IPS DF 19.7 (cell line): ENCODE data around the gene MBD3L2.
"Not testable (repeated sequence)": the region's sequence is repeated elsewhere in the genome, so short reads cannot be mapped to it uniquely, and the experiment has no call there.

Source experiments
- DNase-seq: peaks from one replicate; pipeline ENCODE4 v3.0.0-alpha.2; 2013; ENCODE audit warnings: low read depth, low spot score

The MBD3L2 gene

DNA sequence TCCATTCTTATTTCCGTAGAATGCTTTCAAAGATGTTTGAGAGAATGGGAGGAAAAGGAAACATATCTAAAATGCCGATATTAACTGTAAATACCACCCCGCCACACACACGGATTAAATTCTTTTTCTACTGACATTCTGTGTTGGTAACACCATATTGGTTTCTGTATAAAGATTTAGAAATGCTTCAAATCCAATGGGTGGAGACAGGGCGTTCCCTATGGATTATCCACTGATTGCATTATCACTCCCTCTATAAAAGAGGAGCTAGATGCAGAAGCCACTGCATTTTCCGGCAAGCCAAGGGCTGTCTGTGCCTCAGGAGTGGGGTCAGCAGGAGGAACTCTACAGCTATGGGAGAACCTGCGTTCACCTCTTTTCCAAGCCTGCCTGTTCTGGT is at the start of gene MBD3L2:
MBD3L2 (plus strand) TSS at position 301 of the 400 bp plus-strand sequence; CDS start at position 354, 53 bp downstream.
- not testable (repeated sequence) for DNase-seq

DNA sequence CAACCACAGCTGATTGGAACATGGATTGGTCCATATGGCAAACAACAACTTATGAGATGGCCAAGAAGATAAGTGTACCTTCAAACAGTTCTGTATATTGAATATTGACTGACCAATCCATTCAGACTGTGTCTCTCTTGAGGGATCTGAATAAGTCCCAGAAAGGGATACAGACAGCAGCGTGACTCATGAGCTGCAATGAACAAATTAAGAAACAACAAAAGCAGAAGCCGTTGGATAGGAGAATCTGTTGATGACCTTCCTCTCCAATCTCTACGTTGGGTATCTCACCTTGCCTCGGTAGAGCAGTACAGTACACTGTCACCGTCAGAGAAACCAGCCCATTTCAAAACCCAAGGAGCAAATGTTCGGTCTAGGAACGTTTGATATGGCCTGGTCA is 49.2 kb upstream of the MBD3L2 start:
- DNase-seq = no peak

DNA sequence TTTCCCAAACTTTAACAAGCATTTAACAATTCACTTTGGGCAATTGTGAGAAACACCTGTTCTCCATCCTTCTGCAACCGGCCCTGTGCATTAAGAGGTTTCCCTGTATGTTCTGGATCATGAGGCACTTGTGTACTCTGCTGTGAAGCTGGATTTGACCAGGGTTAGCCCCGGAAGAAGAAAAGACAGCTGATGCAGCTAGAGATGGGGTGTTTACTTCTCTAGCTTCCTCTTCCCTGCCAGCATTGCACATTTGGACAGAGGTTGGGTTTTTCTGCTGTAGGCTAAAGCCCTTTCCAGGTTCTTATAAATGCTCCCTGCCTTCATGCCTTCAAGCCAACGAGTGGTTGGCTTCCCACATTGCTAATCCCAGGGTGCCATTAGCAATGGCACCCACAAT is 48.8 kb upstream of the MBD3L2 start:
- DNase-seq = no peak

DNA sequence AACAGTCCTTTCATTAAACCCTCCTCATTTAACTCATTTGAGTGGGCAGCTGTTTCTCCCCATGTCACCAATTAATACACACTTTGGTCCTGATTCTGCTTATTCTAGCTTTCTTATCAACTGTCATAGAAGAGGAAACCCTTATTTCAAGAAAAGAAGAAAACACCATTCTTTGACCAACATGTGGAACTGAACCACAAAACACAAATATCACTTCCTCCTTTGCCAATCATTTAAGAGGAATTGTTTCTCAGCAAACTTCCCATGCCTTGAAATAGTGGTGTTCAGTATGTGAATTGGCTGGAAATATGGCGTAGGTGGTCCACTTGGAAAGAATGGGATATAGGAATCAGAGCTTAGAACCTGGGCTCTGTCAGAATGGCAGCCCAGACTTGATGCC is 48.3 kb upstream of the MBD3L2 start:
- no peak for DNase-seq

DNA sequence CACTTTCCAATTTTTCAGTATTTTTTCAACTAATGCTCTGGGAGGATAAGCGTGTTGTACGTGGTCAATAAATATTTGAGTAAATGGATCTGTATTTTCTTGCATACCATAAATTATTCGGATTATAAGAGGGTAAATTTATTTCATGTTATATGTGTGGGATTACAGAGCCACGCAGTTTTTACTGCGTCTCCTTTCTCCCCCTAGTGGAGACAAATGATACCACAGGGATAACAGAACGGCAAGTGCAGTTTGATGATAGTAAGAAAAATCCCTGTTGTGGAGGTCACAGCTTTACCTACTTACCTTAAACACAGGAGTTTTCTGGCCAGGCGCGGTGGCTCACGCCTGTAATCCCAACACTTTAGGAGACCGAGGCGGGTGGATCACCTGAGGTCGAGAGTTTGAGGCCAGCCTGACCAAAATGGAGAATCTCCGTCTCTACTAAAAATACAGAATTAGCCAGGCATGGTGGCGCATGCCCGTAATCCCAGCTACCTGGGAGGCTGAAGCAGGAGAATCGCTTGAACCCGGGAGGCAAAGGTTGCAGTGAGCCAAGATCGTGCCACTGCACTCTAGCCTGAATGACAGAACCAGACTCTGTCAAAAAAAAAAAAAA is 44.7 kb upstream of the MBD3L2 start:
- DNase-seq = no peak

DNA sequence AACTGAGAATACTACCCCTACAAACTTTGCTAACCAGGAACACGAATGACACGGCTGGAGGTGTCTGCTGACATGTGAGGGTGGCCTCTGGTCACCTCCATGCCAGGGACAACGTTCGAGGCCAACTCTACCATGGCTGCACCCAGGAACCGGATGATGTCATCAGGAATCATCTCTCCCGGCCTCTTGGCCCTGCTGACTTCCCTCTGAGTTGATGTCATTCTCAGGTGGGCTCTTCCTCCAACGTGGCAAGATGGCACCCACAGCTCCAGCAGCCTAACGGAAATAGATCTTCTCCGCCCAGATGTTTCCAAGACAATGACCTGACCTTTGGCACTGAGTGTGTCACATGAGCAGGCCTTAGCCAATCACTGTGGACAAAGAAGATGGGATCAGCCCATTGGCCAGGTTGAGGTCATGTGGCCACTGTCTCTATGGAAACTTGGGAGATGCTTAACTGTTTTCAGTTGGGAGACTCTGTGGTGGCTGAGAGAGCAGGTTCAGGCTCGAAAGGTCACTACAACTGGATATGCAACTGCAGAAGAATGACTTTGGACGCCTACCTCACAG is 42.9 kb upstream of the MBD3L2 start:
- DNase-seq = no peak

DNA sequence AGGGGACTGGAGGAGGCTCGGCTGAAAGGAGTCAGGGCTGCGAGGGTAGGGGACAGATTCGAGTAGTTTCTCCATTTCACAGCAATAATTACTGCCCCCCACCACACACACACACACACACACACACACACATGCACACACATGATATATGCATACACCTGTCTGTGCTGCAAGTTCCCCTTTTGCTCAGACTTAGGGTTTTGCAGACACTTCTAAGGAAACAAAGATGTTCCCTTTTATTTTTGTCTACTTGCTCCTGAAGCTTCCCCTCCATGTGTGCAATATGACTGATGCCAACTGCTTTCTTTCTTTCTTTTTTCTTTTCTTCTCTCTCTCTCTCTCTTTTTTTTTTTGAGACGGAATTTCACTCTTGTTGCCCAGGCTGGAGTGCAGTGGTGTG is 41.3 kb upstream of the MBD3L2 start:
- DNase-seq = no peak

DNA sequence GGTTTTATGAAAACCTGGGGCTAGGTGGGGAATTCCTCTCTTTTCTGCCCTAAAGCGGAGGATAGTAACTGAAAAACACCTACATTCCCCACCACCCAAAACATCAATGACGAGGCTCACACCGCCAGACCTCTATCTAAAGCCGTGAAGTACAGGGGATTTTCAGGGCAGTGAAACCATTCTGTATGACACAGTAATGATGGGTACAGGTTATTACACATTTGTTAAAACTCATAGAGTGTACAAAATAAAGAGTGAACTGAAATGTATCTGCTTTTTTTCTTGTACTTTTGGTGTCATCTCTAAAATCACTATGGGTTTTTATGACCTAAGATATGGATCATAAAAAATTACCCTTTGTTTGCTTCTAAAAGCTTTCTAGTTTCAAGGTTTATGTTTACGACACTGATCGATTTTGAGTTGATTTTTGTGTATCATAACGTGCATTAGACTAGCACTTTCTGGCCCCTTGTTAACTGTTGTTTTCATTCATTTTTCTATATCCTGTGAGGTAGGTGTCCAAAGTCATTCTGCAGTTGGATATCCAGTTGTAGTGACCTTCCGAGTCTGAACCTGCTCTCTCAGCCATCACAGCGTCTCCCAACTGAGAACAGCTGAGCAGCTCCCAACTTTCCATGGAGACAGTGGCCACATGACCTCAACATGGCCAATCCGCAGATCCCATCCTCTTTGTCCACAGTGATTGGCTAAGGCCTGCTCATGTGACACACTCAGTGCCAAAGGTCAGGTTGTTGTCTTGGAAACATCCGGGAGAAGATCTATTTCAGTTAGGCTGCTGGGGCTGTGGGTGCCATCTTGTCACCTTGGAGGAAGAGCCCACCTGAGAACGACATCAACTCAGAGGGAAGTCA is 38.2 kb upstream of the MBD3L2 start:
- DNase-seq = no peak

DNA sequence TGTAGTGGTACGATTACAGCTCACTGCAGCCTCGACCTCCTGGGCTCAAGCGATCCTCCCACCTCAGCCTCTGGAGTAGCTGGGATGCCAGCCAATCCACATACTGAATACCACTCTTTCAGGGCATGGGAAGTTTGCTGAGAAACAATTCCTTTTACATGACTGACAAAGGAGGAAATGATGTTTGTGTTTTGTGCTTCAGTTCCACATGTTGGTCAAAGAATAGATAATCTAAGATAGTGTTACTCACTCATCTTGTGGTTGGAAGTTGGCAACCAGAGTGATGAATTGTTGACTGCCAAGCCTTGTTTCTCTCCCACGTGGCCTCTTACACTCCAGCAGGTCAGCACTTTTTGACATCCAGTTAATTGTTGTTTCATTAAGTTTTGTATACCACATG is 35.4 kb upstream of the MBD3L2 start:
- no peak for DNase-seq

DNA sequence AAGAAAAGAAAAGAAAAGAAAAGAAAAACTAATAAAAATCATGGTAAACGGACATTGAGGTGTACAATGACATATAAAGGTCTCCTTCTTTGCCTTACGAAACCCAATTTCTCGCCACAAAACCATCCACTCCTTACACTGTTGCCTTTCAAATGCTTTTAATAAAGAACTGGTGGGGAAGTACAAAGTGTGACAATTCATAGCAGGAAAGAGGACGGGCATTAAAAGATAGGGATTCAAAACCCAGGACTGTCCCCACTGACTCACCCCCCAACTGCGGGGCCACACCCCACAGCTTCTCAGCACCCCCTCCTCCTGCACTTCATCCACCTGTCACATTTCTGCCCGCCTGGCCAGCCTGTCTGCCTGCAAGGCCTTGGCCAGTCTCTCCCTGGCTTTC is 30.3 kb upstream of the MBD3L2 start:
- DNase-seq = no peak

DNA sequence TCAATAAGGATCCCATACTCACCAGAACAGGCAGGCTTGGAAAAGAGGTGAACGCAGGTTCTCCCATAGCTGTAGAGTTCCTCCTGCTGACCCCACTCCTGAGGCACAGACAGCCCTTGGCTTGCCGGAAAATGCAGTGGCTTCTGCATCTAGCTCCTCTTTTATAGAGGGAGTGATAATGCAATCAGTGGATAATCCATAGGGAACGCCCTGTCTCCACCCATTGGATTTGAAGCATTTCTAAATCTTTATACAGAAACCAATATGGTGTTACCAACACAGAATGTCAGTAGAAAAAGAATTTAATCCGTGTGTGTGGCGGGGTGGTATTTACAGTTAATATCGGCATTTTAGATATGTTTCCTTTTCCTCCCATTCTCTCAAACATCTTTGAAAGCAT is 27.8 kb upstream of the MBD3L2 start, which contains the start of gene MBD3L2B:
MBD3L2B (minus strand) TSS at position 101 of the 400 bp plus-strand sequence; CDS start at position 67, 34 bp downstream.
- DNase-seq = not testable (repeated sequence)

DNA sequence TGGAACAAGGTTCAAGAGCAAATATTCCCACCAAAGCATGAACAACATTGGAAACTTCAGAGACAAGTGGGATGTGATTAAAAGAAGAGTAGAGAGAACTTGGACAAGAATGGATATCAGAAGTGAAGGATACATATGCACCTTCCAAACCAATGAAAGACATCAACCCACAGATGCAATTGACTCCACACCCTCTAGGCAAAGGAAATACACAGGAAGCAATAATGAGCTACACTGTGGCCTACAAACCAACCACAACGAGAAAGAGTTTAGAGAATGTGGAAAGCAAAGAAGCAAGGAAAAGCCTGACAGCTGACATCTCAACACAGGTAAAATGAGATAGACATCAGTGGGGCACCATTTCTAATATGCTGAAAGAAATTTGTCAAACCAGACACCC is 20.3 kb upstream of the MBD3L2 start:
- not testable (repeated sequence) for DNase-seq

DNA sequence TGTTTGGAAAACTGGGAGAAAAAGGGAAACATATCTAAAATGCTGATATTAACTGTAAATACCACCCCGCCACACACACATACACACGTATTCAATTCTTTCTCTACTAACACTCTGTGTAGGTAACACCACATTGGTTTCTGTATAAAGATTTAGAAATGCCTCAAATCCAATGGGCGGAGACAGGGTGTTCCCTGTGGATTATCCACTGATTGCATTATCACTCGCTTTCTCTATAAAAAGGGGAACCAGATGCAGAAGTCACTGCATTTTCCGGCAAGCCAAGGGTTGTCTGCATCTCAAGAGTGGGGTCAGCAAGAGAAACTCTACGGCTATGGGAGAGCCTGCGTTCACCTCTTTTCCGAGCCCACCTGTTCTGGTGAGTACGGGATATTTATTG is 18.8 kb upstream of the MBD3L2 start, which contains the start of gene MBD3L5:
MBD3L5 (plus strand) TSS at position 301 of the 400 bp plus-strand sequence; CDS start at position 335, 34 bp downstream.
- DNase-seq = not testable (repeated sequence)

DNA sequence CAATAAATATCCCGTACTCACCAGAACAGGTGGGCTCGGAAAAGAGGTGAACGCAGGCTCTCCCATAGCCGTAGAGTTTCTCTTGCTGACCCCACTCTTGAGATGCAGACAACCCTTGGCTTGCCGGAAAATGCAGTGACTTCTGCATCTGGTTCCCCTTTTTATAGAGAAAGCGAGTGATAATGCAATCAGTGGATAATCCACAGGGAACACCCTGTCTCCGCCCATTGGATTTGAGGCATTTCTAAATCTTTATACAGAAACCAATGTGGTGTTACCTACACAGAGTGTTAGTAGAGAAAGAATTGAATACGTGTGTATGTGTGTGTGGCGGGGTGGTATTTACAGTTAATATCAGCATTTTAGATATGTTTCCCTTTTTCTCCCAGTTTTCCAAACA is 9.0 kb upstream of the MBD3L2 start, which contains the start of gene MBD3L4:
MBD3L4 (minus strand) TSS at position 101 of the 400 bp plus-strand sequence; CDS start at position 66, 35 bp downstream.
- not testable (repeated sequence) for DNase-seq

DNA sequence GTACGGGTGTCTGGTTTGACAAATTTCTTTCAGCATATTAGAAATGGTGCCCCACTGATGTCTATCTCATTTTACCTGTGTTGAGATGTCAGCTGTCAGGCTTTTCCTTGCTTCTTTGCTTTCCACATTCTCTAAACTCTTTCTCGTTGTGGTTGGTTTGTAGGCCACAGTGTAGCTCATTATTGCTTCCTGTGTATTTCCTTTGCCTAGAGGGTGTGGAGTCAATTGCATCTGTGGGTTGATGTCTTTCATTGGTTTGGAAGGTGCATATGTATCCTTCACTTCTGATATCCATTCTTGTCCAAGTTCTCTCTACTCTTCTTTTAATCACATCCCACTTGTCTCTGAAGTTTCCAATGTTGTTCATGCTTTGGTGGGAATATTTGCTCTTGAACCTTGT is 7.6 kb upstream of the MBD3L2 start:
- DNase-seq = not testable (repeated sequence)

DNA sequence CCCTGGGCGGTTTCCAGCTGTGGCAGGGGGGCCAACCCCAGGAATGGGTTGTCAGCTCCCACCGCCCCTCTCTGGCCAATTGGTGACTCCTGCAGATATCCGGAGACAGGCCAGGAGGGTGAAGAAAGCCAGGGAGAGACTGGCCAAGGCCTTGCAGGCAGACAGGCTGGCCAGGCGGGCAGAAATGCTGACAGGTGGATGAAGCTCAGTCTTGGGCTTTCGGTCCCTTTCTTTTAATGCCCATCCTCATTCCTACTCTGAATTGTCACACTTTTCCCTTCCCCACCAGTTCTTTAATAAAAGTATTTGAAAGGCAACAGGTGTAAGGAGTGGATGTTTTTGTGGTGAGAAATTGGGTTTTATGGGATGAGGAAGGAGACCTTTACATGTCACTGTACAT is 2.3 kb downstream of the MBD3L2 start:
- not testable (repeated sequence) for DNase-seq

DNA sequence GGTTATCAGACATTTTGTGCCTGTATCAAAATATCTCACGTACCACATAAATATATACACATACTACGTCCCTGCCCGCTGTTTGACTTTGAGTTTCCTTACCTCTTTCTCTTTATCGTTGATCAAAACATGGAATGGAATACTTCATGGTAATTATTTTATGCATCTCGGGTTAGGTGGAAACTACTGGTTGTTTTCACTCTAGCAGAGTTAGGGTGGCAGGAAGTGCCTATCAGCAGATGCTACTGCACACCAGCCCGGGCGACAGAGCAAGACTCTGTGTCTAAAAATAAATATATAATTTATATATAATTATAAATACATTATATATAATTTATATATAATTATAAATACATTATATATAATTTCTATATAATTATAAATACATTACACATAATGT is 3.8 kb downstream of the MBD3L2 start:
- DNase-seq = not testable (repeated sequence)

DNA sequence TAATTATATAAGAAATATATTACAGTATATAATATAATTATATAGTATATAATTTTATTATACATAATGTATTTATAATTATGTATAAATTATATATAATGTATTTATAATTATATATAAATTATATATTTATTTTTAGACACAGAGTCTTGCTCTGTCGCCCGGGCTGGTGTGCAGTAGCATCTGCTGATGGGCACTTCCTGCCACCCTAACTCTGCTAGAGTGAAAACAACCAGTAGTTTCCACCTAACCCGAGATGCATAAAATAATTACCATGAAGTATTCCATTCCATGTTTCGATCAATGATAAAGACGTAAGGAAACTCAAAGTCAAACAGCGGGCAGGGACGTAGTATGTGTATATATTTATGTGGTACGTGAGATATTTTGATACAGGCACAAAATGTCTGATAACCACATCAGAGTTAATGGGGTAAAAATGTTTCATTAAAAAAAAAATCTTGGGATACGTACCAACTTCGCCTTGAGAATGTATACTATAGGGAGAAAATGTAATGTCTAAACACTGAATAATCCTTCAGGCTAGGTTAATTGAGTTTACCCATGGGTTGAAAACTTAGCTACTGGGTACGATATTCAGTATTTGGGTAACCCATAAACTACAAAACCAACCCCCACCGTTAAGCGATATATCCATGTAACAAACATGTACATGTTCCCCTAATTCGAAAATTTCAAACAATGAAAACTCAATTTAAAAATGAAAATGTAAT is 5.7 kb downstream of the MBD3L2 start:
- not testable (repeated sequence) for DNase-seq

DNA sequence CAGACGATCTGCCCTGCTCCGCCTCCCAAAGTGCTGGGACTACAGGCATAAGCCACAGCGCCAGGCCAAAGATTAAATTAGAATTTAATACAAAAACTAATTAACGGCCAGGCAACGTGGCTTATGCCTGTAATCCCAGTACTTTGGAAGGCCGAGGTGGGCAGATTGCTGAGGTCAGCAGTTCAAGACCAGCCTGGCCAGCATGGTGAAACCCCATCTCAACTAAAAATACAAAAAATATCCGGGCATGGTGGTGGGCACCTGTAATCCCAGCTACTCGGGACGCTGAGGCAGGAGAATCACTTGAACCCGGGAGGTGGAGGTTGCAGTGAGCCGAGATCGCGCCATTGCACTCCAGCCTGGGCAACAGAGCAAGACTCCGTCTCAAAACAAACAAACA is 6.6 kb downstream of the MBD3L2 start:
- not testable (repeated sequence) for DNase-seq

DNA sequence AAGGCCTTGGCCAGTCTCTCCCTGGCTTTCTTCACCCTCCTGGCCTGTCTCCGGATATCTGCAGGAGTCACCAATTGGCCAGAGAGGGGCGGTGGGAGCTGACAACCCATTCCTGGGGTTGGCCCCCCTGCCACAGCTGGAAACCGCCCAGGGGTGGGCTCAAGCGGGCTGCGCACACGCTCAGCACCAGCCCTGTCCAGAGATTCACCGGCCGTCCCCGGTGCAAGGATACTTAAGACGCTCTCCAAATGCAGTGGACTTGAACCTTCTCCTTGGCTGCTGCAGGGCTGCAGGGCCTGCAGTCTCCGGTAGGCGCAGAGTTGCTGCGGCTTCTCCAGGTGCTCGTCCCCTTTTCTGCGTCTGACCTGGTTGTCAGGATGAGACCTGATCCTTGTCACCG is 7.2 kb downstream of the MBD3L2 start:
- DNase-seq = not testable (repeated sequence)

DNA sequence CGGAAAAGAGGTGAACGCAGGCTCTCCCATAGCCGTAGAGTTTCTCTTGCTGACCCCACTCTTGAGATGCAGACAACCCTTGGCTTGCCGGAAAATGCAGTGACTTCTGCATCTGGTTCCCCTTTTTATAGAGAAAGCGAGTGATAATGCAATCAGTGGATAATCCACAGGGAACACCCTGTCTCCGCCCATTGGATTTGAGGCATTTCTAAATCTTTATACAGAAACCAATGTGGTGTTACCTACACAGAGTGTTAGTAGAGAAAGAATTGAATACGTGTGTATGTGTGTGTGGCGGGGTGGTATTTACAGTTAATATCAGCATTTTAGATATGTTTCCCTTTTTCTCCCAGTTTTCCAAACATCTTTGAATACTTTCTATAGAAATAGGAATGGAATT is 9.5 kb downstream of the MBD3L2 start, which contains the start of gene MBD3L3:
MBD3L3 (minus strand) TSS at position 101 of the 400 bp plus-strand sequence; CDS start at position 30, 71 bp downstream.
- not testable (repeated sequence) for DNase-seq
